Thyroid gland (tissue), 4 donors: Measurements from ENCODE around the gene EFNA2. TPM values are rescaled to one million over a fixed set of nuclear protein-coding genes. Genes with fewer than 3 reads are reported as not detected.
A peak's percentile ranks its signal among the peaks of the same experiment; 100 is the strongest.

Experiments
- DNase-seq, 2 donors: peaks; one replicate each; pipeline ENCODE4 v3.0.0-alpha.2; 2019
- H3K27ac ChIP-seq, 3 donors: fragments of 200-600 bp; sonication (generic); 1 replicate in 2 of 3; 2 replicates in 1 of 3; pipeline ENCODE4 v1.5.1; 2016 to 2019; ENCODE audit warnings: mild to moderate bottlenecking in 1 of 3, moderate library complexity in 1 of 3
- H3K27me3 ChIP-seq: fragments of 200-600 bp; sonication (generic); one replicate; pipeline ENCODE4 v1.5.1; 2019
- H3K36me3 ChIP-seq, 2 donors: fragments of 200-600 bp; sonication (generic); one replicate each; pipeline ENCODE4 v1.5.1; 2016 to 2019
- H3K4me1 ChIP-seq, 2 donors: fragments of 200-600 bp; sonication (generic); one replicate each; pipeline ENCODE4 v1.5.1; 2017 to 2019
- H3K4me3 ChIP-seq, 3 donors: fragments of 200-600 bp; sonication (generic); replicated peaks in 1 of 3; 1 replicate in 2 of 3; 2 replicates in 1 of 3; pipeline ENCODE4 v1.5.1; 2016; ENCODE audit warnings: mild to moderate bottlenecking in 1 of 3
- H3K9me3 ChIP-seq: fragments of 200-600 bp; sonication (generic); one replicate; pipeline ENCODE4 v1.5.1; 2017
- POLR2A ChIP-seq, 2 donors: fragments of 450-650 bp; IDR thresholded peaks; one replicate each; pipeline ENCODE4 v1.6.1; 2017; ENCODE audit warnings: antibody characterized with exemption in 2 of 2, mild to moderate bottlenecking in 2 of 2, moderate library complexity in 1 of 2
- WGBS, 2 donors: methylation state at CpG; one replicate each; pipeline ENCODE4 v1.1.5; 2017; 5-methylcytosine and 5-hydroxymethylcytosine counted together
- intact Hi-C: fragments of 100-400 bp; cut with DNase I; formaldehyde crosslinking; loops from one replicate; pipeline ENCODE4 v1.15.1; 2023
- total RNA-seq, 4 donors: library from RNA; depleted of rRNA; stranded (reverse); fragments of >200 nt; gene quantifications; one replicate each; pipeline ENCODE4 v1.2.3, GENCODE V29; 2016
- TF ChIP-seq, protein P1 (sequence below), 6 experiments: fragments of 200-600 bp in 3 of 6; fragments of 450-650 bp in 3 of 6; sonication (generic) in 3 of 6; IDR thresholded peaks; one replicate each; pipeline ENCODE4 v1.5.1; 2016 to 2019; ENCODE audit warnings: antibody characterized with exemption in 6 of 6, mild to moderate bottlenecking in 2 of 6, inconsistent platforms in 1 of 6, moderate library complexity in 1 of 6

EFNA2 gene
- total RNA-seq, 4 donors from 2014 or later = not detected

DNA sequence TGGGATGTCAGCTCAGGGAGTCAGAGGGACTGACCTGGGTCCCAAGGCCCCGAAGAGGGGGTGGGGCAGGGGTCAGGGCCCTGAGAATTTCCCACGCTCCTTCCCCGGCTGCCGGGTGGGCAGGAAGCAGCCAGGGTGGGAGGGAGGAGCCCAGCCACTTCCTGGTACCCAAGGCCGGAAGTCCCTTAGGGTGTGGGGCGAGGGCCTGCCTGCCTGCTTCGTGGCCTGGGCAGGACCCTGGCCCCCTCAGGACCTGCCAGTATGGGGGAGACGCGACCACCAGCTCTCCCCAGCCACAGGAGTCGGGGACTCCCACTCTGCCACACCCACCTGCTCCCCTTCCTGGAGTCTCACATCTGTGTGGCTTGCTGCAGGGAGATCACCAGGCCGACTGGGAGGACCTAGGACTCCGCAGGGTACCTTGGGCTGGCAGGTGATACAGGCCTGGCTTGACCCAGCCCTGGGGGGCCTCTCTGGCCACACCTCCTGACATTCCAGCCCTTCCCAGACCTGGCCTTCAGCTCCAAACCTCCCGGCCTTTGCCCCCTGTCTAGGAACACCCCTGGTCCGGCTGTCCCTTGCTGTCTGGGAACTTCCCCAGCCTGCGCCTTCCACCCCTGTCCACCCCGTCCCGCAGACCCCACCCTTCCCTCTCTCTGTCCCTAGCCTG lies 26.3 kb upstream of the EFNA2 start:
- Histone ChIP-seq H3K4me1 (peaks cover 32 to 81% of the 10 kb centered on the region in 2 donors), H3K27me3 (no peaks in the 10 kb centered on the region), H3K36me3 (peaks cover 34 to 45% of the 10 kb centered on the region in 2 donors), H3K27ac (peak overlapping the region; percentile 91 to 97 (median 96)), H3K4me3 (no peak overlapping the region), H3K9me3 (no peaks in the 10 kb centered on the region)
- intact Hi-C loops = no loop called here
- WGBS, 2 donors = 55 to 60% methylated on average over 14 to 16 of the region's 17 CpGs
- DNase-seq = peak; percentile 38 to 50
- no peak for TF ChIP-seq POLR2A (IDR thresholded peaks at IDR 0.05)
- TF ChIP-seq, protein P1, sequence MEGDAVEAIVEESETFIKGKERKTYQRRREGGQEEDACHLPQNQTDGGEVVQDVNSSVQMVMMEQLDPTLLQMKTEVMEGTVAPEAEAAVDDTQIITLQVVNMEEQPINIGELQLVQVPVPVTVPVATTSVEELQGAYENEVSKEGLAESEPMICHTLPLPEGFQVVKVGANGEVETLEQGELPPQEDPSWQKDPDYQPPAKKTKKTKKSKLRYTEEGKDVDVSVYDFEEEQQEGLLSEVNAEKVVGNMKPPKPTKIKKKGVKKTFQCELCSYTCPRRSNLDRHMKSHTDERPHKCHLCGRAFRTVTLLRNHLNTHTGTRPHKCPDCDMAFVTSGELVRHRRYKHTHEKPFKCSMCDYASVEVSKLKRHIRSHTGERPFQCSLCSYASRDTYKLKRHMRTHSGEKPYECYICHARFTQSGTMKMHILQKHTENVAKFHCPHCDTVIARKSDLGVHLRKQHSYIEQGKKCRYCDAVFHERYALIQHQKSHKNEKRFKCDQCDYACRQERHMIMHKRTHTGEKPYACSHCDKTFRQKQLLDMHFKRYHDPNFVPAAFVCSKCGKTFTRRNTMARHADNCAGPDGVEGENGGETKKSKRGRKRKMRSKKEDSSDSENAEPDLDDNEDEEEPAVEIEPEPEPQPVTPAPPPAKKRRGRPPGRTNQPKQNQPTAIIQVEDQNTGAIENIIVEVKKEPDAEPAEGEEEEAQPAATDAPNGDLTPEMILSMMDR (IDR thresholded peaks at IDR 0.05) = no peak

DNA sequence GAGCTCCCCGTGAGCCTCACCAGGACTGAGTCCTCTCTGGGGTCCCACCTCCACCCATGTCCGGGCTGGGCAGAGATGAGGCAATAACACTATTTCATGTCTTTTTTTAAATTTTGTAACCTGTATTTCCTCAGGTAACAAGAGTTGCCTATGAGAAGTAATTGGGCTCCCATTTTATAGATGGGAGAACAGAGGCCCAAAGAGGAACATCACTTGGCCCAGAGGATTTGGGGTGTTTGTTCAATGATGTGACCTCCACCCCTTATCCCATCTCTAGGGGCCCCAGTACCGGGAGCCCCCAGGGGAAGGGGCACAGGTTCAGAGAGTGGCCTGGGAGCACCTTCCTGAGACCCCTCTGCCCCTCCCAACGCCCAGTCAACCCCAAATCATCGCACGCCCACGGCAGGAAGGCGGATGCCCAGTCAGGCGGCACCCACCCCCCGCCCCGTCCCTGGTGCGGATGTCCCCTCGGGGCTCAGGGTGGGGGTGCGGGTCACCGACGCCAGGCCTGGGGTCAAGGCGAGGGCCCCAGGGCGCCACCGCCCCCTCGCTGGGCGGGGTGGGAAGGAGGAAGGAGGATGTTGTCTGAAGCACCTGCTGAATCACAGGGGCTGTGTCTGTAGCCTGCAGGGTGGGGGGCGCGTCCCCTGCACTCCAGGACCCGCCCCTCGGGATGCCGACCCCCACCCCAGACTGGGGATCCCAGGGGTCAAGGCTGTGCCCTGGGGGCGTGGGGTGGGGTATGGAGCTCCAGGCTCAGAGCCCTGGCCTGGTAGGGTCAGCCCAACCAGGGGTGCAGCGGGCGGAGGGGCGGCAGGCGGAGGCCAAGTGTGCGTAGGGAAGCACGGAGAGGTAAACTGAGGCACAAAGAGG lies 25.6 kb upstream of the EFNA2 start:
- intact Hi-C loops = no loop called here
- no peaks in the 10 kb centered on the region for H3K9me3 ChIP-seq
- peaks cover 26 to 37% of the 10 kb centered on the region in 2 donors for H3K36me3 ChIP-seq
- TF ChIP-seq, protein P1 (IDR thresholded peaks at IDR 0.05) = no peak
- no peak for TF ChIP-seq POLR2A (IDR thresholded peaks at IDR 0.05)
- 24 to 44% methylated on average over 7 to 10 of the region's 33 CpGs for WGBS, 2 donors
- no peaks in the 10 kb centered on the region for H3K27me3 ChIP-seq
- H3K4me1 ChIP-seq = peaks cover 32 to 77% of the 10 kb centered on the region in 2 donors
- H3K4me3 ChIP-seq = peak overlapping the region in 1 of 3 donors; percentile 71
- DNase-seq = no peak
- H3K27ac ChIP-seq = peak overlapping the region; percentile 91 to 97 (median 96)

DNA sequence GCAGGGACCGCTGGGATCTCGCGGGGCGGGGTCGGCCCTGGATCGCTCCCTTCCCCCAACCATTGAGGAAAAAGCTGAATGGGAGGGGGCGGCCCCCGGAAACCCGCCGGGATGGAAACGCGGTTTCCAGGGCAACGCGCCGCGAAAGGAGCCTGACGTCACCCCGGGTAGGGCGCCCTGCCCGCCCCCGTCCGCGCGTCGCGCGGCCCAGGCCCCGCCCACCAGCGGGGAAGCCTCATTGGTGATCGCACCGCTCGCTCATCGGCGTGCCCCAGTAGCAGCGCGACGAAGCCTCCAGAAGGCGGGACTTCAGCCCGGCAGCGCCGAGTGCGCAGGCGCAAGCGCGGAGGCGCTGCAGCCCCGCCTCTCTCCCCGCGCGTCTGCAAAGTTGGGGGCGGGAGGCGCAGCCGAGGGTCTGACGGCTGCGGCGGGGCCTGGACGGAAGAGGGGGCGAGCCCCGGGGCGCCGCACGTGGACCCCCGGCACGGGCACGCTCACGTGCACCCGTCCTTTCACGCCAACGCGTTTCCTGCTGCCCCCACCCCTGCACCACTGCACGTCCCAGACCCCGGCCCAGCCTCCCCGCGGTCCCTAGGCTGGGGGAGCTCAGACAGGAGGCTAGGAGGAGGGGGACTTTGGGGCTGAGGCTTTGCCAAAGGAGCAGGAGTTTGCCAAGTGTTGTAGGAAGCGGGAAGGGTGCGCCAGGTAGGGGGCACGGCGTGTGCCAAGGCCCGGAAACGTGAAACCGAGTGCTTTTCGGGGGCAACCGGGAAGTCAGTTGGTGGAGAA lies 24.7 kb upstream of the EFNA2 start:
- peak; percentile 15 to 88 for TF ChIP-seq POLR2A (IDR thresholded peaks at IDR 0.05)
- TF ChIP-seq, protein P1 (IDR thresholded peaks at IDR 0.05) = no peak
- no peaks in the 10 kb centered on the region for H3K9me3 ChIP-seq
- intact Hi-C loops = no loop called here
- H3K27me3 ChIP-seq = no peaks in the 10 kb centered on the region
- peaks cover 40 to 77% of the 10 kb centered on the region in 2 donors for H3K4me1 ChIP-seq
- H3K36me3 ChIP-seq = peaks cover 18 to 29% of the 10 kb centered on the region in 2 donors
- H3K27ac ChIP-seq = peak overlapping the region; percentile 95 to 97 (median 96)
- DNase-seq = peak; percentile 95 to 96
- WGBS, 2 donors = 1% methylated on average over 9 to 52 of the region's 83 CpGs
- peak overlapping the region in 2 of 3 donors; percentile 49 to 71 for H3K4me3 ChIP-seq

DNA sequence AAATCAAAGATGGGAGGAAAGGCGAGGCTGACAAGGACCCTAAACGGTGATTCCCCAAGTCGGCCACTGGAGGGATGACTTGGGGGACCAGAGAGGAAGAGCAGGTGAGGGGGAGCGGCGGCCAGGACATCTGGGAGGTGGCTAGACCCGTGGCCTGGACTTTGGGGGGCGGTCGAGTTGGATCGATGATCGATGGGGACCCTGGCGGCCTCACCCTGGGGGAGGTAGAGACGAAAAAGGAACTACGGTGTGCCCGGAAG lies 24.2 kb upstream of the EFNA2 start:
- Histone ChIP-seq H3K9me3 (no peaks in the 10 kb centered on the region), H3K27ac (peak overlapping the region; percentile 95 to 97 (median 96)), H3K27me3 (no peaks in the 10 kb centered on the region), H3K36me3 (peaks cover 14 to 24% of the 10 kb centered on the region in 2 donors), H3K4me3 (peak overlapping the region in 1 of 3 donors; percentile 71), H3K4me1 (peaks cover 46 to 81% of the 10 kb centered on the region in 2 donors)
- WGBS, 2 donors = 18 to 24% methylated on average over 14 of the region's 14 CpGs
- no peak for DNase-seq
- TF ChIP-seq, protein P1 (IDR thresholded peaks at IDR 0.05) = no peak
- intact Hi-C loops = no loop called here
